Measurements from ENCODE around the gene RCN1. TPM values are rescaled to one million over a fixed set of nuclear protein-coding genes. Genes with fewer than 3 reads are reported as not detected.

The RCN1 gene
- total and polyA plus RNA-seq, 9 of the 15 experiments (the other 6 are each of a cell fraction or from before 2014, with no cell fraction given), result 2.1 to 8.7 (median 7.2) TPM

DNA sequence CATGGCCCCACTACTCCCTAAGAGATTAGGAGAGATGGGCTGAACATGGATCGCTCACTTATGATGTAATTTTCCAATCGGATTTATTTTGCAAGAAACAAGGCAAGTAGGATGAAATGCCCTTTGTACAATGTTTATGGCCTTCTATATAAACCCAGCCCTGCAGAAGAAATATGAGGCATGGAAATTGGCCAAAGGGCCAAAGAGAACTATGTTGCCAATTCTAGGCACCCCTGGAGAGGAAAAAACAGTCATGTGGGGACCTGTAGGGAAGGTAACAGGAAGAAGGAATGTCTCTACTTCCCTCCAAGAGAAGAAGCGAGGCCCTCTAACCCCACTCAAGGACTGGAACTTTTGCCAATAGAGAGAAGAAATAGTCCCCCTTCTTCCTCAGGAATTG lies 54.4 kb downstream of the RCN1 start:
- ATAC-seq, result no peak
- BruUV-seq (replicated peaks), result no TSS peak
- Histone ChIP-seq H3K9ac (ENCODE audit: insufficient read depth in 1 of 2, low read depth in 2 of 2, low read length in 2 of 2) (no peak overlapping the region), H3K36me3 (ENCODE audit: control insufficient read depth, insufficient read depth, low read length) (no peaks in the 10 kb centered on the region), H3K4me3 (no peak overlapping the region), H3K27ac (ENCODE audit: extremely low read depth, low read depth, low read length) (no peak overlapping the region), H3K9me1 (ENCODE audit: control insufficient read depth, insufficient read depth, low read length) (no peaks in the 10 kb centered on the region), H3K79me2 (ENCODE audit: control insufficient read depth, insufficient read depth, low read length) (no peaks in the 10 kb centered on the region), H2AFZ (ENCODE audit: low read depth, low read length) (no peak overlapping the region), H3K9me3 (replicated peaks; ENCODE audit: control insufficient read depth, insufficient read depth, low read depth, low read length) (no peaks in the 10 kb centered on the region), H3K4me2 (ENCODE audit: insufficient read depth, low read length) (no peak overlapping the region), H4K20me1 (replicated peaks; ENCODE audit: control insufficient read depth, insufficient read depth, low read length) (no peaks in the 10 kb centered on the region), H3K4me1 (replicated peaks in 1 of 2; ENCODE audit: control insufficient read depth in 2 of 2, insufficient read depth in 2 of 2, low read length in 2 of 2) (no peaks in the 10 kb centered on the region), H3K27me3 (ENCODE audit: control insufficient read depth in 2 of 2, insufficient read depth in 2 of 2, low read length in 2 of 2) (peaks cover 0 to 4% of the 10 kb centered on the region in 2 experiments; a peak in 1 of 5 replicates)
- no peak for DNase-seq (ENCODE audit: extremely low read depth in 1 of 4, low spot score in 3 of 4)
- in situ Hi-C loops (cut with MboI), result no loop called here
- no peak for TF ChIP-seq KDM5B (IDR thresholded peaks at IDR 0.05; ENCODE audit: insufficient replicate concordance, low read depth, low read length)
- no peak for TF ChIP-seq NFXL1 (CRISPR knock-in tag; IDR thresholded peaks at IDR 0.05)
- TF ChIP-seq, protein P1, sequence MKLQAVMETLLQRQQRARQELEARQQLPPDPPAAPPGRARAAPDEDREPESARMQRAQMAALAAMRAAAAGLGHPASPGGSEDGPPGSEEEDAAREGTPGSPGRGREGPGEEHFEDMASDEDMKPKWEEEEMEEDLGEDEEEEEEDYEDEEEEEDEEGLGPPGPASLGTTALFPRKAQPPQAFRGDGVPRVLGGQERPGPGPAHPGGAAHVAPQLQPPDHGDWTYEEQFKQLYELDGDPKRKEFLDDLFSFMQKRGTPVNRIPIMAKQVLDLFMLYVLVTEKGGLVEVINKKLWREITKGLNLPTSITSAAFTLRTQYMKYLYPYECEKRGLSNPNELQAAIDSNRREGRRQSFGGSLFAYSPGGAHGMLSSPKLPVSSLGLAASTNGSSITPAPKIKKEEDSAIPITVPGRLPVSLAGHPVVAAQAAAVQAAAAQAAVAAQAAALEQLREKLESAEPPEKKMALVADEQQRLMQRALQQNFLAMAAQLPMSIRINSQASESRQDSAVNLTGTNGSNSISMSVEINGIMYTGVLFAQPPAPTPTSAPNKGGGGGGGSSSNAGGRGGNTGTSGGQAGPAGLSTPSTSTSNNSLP (IDR thresholded peaks at IDR 0.05; ENCODE audit: borderline replicate concordance, low read depth, low read length), result no peak
- TF ChIP-seq FOXK2 (conservative IDR thresholded peaks at IDR 0.05 in 1 of 2, IDR thresholded peaks at IDR 0.05 in 1 of 2; ENCODE audit: low read depth in 2 of 2), result no peak
- no peak for TF ChIP-seq ZNF699 (CRISPR knock-in tag; IDR thresholded peaks at IDR 0.05; ENCODE audit: insufficient replicate concordance)
- TF ChIP-seq, protein P2, sequence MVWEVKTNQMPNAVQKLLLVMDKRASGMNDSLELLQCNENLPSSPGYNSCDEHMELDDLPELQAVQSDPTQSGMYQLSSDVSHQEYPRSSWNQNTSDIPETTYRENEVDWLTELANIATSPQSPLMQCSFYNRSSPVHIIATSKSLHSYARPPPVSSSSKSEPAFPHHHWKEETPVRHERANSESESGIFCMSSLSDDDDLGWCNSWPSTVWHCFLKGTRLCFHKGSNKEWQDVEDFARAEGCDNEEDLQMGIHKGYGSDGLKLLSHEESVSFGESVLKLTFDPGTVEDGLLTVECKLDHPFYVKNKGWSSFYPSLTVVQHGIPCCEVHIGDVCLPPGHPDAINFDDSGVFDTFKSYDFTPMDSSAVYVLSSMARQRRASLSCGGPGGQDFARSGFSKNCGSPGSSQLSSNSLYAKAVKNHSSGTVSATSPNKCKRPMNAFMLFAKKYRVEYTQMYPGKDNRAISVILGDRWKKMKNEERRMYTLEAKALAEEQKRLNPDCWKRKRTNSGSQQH (CRISPR knock-in tag; IDR thresholded peaks at IDR 0.05), result no peak
- no peak for TF ChIP-seq PHF21A (IDR thresholded peaks at IDR 0.05; ENCODE audit: borderline replicate concordance, low read depth)
- no peak for TF ChIP-seq SMAD4 (CRISPR knock-in tag; conservative IDR thresholded peaks at IDR 0.05)
- no peak for TF ChIP-seq COPS2 (conservative IDR thresholded peaks at IDR 0.05)
- no peak for TF ChIP-seq POLR2B (IDR thresholded peaks at IDR 0.05; ENCODE audit: low read depth, partially characterized antibody)
- TF ChIP-seq, protein P3, sequence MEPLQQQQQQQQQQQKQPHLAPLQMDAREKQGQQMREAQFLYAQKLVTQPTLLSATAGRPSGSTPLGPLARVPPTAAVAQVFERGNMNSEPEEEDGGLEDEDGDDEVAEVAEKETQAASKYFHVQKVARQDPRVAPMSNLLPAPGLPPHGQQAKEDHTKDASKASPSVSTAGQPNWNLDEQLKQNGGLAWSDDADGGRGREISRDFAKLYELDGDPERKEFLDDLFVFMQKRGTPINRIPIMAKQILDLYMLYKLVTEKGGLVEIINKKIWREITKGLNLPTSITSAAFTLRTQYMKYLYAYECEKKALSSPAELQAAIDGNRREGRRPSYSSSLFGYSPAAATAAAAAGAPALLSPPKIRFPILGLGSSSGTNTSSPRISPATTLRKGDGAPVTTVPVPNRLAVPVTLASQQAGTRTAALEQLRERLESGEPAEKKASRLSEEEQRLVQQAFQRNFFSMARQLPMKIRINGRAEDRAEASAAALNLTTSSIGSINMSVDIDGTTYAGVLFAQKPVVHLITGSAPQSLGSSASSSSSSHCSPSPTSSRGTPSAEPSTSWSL (CRISPR knock-in tag; IDR thresholded peaks at IDR 0.05; ENCODE audit: borderline replicate concordance), result no peak
- no peak for TF ChIP-seq ZNF436 (CRISPR knock-in tag; IDR thresholded peaks at IDR 0.05)
- ChIA-PET POLR2A (no interaction called here), CTCF (ENCODE audit: low intra/inter-chr PET ratio) (no interaction called here)
- intact Hi-C loops (cut with micrococcal nuclease), result no loop called here
- WGBS (ENCODE audit: insufficient coverage, low coverage, missing lambda C conversion rate), result 0% methylated on average over 3 of the region's 3 CpGs
- no peak for FAIRE-seq
